ENCODE results near the gene CYB561A3. TPM values are rescaled to one million over a fixed set of nuclear protein-coding genes. Genes with fewer than 3 reads are reported as not detected.

The CYB561A3 gene
- total and polyA plus RNA-seq, 2 of the 13 experiments (the other 11 are each of a cell fraction or from before 2014, with no cell fraction given) = 11.4 to 14.9 TPM

GRCh38 chr11:61341706-61342105 is 20.0 kb downstream of the CYB561A3 start:
- intact Hi-C loops (cut with micrococcal nuclease; ENCODE audit: unreplicated experiment) = no loop called here
- peaks cover 8% of the 10 kb centered on the region for H3K4me1 ChIP-seq (ENCODE audit: insufficient read depth, low read length)
- H3K36me3 ChIP-seq (replicated peaks in 1 of 2; ENCODE audit: control insufficient read depth in 1 of 2, insufficient read depth in 2 of 2, low read length in 2 of 2) = peaks cover 54 to 86% of the 10 kb centered on the region in 2 experiments
- no peak overlapping the region for H3K27ac ChIP-seq (ENCODE audit: extremely low read length, insufficient read depth, low read length)
- in situ Hi-C loops (cut with HindIII; ENCODE audit: extremely low pct_ligation_motif_present, low pct_unique_long_range_greater_than_20kb) = no loop called here
- 96% methylated on average over 4 of the region's 4 CpGs for WGBS (ENCODE audit: low lambda C conversion rate)
- no peak for DNase-seq (ENCODE audit: low spot score)
- no peak overlapping the region for H3K9ac ChIP-seq (ENCODE audit: insufficient read depth, low read depth, low read length)
- BruUV-seq (replicated peaks) = no TSS peak
- H3K79me2 ChIP-seq (ENCODE audit: insufficient read depth, low read length) = peaks cover 14% of the 10 kb centered on the region
- H3K4me2 ChIP-seq (ENCODE audit: low read depth, low read length) = no peak overlapping the region
- H3K4me3 ChIP-seq (replicated peaks in 1 of 3; ENCODE audit: insufficient read depth in 1 of 3, low read depth in 2 of 3, low read length in 3 of 3) = no peak overlapping the region
- ATAC-seq = no peak
- H2AFZ ChIP-seq (ENCODE audit: low read length) = no peak overlapping the region
- H4K20me1 ChIP-seq (ENCODE audit: insufficient read depth, low read length) = peaks cover 7% of the 10 kb centered on the region; the same call in 1 of the 2 replicates
- ChIA-PET CTCF (ENCODE audit: low intra/inter-chr PET ratio, low total read pairs) (no interaction called here), POLR2A (interaction anchor here (1.7 kb wide), 1 partner anchor 20 kb away, joined by 4 read pairs; the partner anchor contains the start of genes CYB561A3 and TMEM138)
- H3K27me3 ChIP-seq (ENCODE audit: control insufficient read depth in 1 of 2, insufficient read depth in 2 of 2, low read length in 2 of 2) = no peaks in the 10 kb centered on the region
- no peak for FAIRE-seq
- H3K9me3 ChIP-seq (ENCODE audit: low read length) = no peaks in the 10 kb centered on the region
- TF ChIP-seq ZNF788 (CRISPR knock-in tag; IDR thresholded peaks at IDR 0.05; ENCODE audit: borderline replicate concordance) = no peak
- TF ChIP-seq FOXA3 (CRISPR knock-in tag; IDR thresholded peaks at IDR 0.05) = no peak
- TF ChIP-seq CHD2 (IDR thresholded peaks at IDR 0.05; ENCODE audit: low read depth, low read length) = no peak
- TF ChIP-seq RERE (CRISPR knock-in tag; IDR thresholded peaks at IDR 0.05; ENCODE audit: low read depth) = no peak
- TF ChIP-seq ATF7-NPFF (CRISPR knock-in tag; IDR thresholded peaks at IDR 0.05; ENCODE audit: low read depth) = no peak
- TF ChIP-seq ZNF660 (CRISPR knock-in tag; IDR thresholded peaks at IDR 0.05; ENCODE audit: borderline replicate concordance, low read depth) = no peak
- TF ChIP-seq, protein P1, sequence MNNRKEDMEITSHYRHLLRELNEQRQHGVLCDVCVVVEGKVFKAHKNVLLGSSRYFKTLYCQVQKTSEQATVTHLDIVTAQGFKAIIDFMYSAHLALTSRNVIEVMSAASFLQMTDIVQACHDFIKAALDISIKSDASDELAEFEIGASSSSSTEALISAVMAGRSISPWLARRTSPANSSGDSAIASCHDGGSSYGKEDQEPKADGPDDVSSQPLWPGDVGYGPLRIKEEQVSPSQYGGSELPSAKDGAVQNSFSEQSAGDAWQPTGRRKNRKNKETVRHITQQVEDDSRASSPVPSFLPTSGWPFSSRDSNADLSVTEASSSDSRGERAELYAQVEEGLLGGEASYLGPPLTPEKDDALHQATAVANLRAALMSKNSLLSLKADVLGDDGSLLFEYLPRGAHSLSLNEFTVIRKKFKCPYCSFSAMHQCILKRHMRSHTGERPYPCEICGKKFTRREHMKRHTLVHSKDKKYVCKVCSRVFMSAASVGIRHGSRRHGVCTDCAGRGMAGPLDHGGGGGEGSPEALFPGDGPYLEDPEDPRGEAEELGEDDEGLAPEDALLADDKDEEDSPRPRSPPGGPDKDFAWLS (CRISPR knock-in tag; IDR thresholded peaks at IDR 0.05; ENCODE audit: borderline replicate concordance) = no peak
- no peak for TF ChIP-seq ZNF567 (CRISPR knock-in tag; IDR thresholded peaks at IDR 0.05; ENCODE audit: borderline replicate concordance)
- no peak for TF ChIP-seq ZNF383 (CRISPR knock-in tag; IDR thresholded peaks at IDR 0.05; ENCODE audit: borderline replicate concordance)
- TF ChIP-seq ZMAT5 (CRISPR knock-in tag; IDR thresholded peaks at IDR 0.05; ENCODE audit: borderline replicate concordance, low read depth) = no peak
- no peak for TF ChIP-seq KDM5B (CRISPR knock-in tag; IDR thresholded peaks at IDR 0.05; ENCODE audit: borderline replicate concordance)
- TF ChIP-seq GLMP (CRISPR knock-in tag; IDR thresholded peaks at IDR 0.05; ENCODE audit: borderline replicate concordance) = no peak
- TF ChIP-seq TRIM22 (IDR thresholded peaks at IDR 0.05) = no peak
- TF ChIP-seq TOE1 (CRISPR knock-in tag; IDR thresholded peaks at IDR 0.05) = no peak

Measured in HepG2 (cell line).